Activated T-helper 17 cell treated with anti-CD3 and anti-CD28 coated beads, Interleukin-2, amount 50 U/mL, for 72 hours (primary cell): ENCODE results near the gene CCL4L2. TPM values are rescaled to one million over a fixed set of nuclear protein-coding genes. Genes with fewer than 3 reads are reported as not detected.
A peak's percentile ranks its signal among the peaks of the same experiment; 100 is the strongest.
"Not testable (repeated sequence)": the region's sequence is repeated elsewhere in the genome, so short reads cannot be mapped to it uniquely, and the experiment has no call there.

Source experiments
- ATAC-seq: fragments of 150-1000 bp; cut with Tn5 transposase; replicated peaks from 2 replicates; pipeline ENCODE4 v1.10.0; 2021; ENCODE audit warnings: mild to moderate bottlenecking, moderate library complexity
- H3K27ac Mint-ChIP-seq: one replicate; pipeline ENCODE4 v1.8.0; 2022; ENCODE audit warnings: mixed read lengths
- H3K27me3 Mint-ChIP-seq: one replicate; pipeline ENCODE4 v1.8.0; 2022; ENCODE audit warnings: mixed read lengths
- H3K36me3 Mint-ChIP-seq: one replicate; pipeline ENCODE4 v1.8.0; 2022; ENCODE audit warnings: low read depth, mild to moderate bottlenecking, mixed read lengths
- H3K4me1 Mint-ChIP-seq: one replicate; pipeline ENCODE4 v1.8.0; 2022; ENCODE audit warnings: mixed read lengths
- H3K4me3 Mint-ChIP-seq: one replicate; pipeline ENCODE4 v1.8.0; 2022; ENCODE audit warnings: mild to moderate bottlenecking, mixed read lengths
- H3K9me3 Mint-ChIP-seq: one replicate; pipeline ENCODE4 v1.8.0; 2022; ENCODE audit warnings: mixed read lengths
- total RNA-seq, 2 donors: library from RNA; stranded (reverse); gene quantifications; one replicate each; pipeline ENCODE4 v1.2.3, GENCODE V29; 2022

The CCL4L2 gene
- total RNA-seq, 2 donors from 2014 or later = 2.3 to 5.5 TPM

- not testable (repeated sequence) for ATAC-seq, H3K36me3 Mint-ChIP-seq, H3K4me1 Mint-ChIP-seq, H3K4me3 Mint-ChIP-seq, H3K27ac Mint-ChIP-seq, H3K9me3 Mint-ChIP-seq
- H3K27me3 Mint-ChIP-seq = peaks cover 37% of the 10 kb centered on the region
Measured at GRCh38 chr17:36190549-36191330, 20.1 kb upstream of the CCL4L2 start.

GRCh38 chr17:36193216-36193775 lies 17.6 kb upstream of the CCL4L2 start:
- no peaks in the 10 kb centered on the region for H3K9me3 Mint-ChIP-seq
- no peak overlapping the region for H3K4me3 Mint-ChIP-seq
- H3K27me3 Mint-ChIP-seq = peaks cover 28% of the 10 kb centered on the region
- ATAC-seq = no peak
- no peak overlapping the region for H3K27ac Mint-ChIP-seq
- H3K36me3 Mint-ChIP-seq = no peaks in the 10 kb centered on the region
- H3K4me1 Mint-ChIP-seq = no peaks in the 10 kb centered on the region

- H3K4me3 Mint-ChIP-seq = not testable (repeated sequence)
Measured at GRCh38 chr17:36194147-36194831, 16.6 kb upstream of the CCL4L2 start.

DNA sequence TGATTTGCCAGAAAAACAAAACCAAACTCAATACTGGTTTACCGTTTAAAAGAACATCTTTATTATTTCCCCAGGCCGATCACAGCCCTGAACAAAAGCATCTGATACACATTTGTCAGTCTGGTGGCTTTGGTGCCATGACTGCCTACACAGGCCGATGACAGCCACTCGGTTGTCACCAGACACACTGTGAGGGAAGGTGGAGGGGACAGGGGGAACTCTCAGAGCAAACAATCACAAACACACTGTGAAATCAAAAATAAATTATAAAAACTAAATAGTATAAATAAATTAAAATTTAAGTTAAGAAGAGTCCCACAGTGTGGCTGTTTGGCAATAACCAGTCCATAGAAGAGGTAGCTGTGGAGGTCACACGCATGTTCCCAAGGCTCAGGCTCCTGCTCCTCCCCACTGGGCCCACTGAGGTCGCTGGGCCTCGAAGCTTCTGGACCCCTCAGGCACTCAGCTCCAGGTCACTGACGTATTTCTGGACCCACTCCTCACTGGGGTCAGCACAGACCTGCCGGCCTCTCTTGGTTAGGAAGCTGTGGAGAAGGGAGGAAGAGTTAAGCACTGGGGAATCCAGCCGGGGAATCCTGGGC lies 15.9 kb upstream of the CCL4L2 start:
- H3K9me3 Mint-ChIP-seq, H3K27ac Mint-ChIP-seq, H3K4me3 Mint-ChIP-seq, H3K36me3 Mint-ChIP-seq, ATAC-seq: not testable (repeated sequence)
- Mint-ChIP-seq H3K27me3 (peaks cover 27% of the 10 kb centered on the region), H3K4me1 (peaks cover 11% of the 10 kb centered on the region)

More at GRCh38 chr17:36194147-36194831, 16.6 kb upstream of the CCL4L2 start:
- ATAC-seq, H3K36me3 Mint-ChIP-seq, H3K27ac Mint-ChIP-seq, H3K4me1 Mint-ChIP-seq, H3K9me3 Mint-ChIP-seq: not testable (repeated sequence)
- H3K27me3 Mint-ChIP-seq = peaks cover 28% of the 10 kb centered on the region

GRCh38 chr17:36195434-36196130 lies 15.3 kb upstream of the CCL4L2 start:
- Mint-ChIP-seq H3K36me3 (no peaks in the 10 kb centered on the region), H3K9me3 (no peaks in the 10 kb centered on the region), H3K4me1 (peaks cover 11% of the 10 kb centered on the region), H3K27me3 (peaks cover 30% of the 10 kb centered on the region), H3K27ac (no peak overlapping the region), H3K4me3 (no peak overlapping the region)
- ATAC-seq = no peak

DNA sequence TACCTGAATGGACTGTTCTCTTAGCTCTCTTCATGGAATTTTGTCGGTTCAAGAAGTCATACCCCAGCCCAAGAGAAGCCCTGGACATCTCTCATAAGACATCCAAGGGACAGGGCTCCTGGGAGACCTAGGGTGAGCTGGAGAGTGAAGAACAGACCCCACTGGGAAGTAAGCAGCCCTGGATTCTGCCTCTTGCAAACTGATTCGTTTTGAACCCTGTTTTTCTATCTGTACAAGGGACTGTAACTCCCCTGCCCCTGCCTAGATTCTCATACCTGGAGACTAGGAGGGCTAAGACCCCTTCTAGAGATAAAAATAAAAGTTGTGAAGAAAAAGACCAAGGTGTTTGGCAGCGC lies 14.8 kb upstream of the CCL4L2 start:
- Mint-ChIP-seq H3K36me3 (no peaks in the 10 kb centered on the region), H3K27me3 (peaks cover 33% of the 10 kb centered on the region), H3K27ac (no peak overlapping the region), H3K4me1 (peaks cover 11% of the 10 kb centered on the region), H3K9me3 (no peaks in the 10 kb centered on the region), H3K4me3 (no peak overlapping the region)
- ATAC-seq = no peak

GRCh38 chr17:36197387-36197703 lies 13.5 kb upstream of the CCL4L2 start:
- Mint-ChIP-seq H3K4me3 (no peak overlapping the region), H3K27me3 (peaks cover 37% of the 10 kb centered on the region), H3K9me3 (no peaks in the 10 kb centered on the region), H3K36me3 (no peaks in the 10 kb centered on the region), H3K27ac (no peak overlapping the region), H3K4me1 (peaks cover 11% of the 10 kb centered on the region)
- ATAC-seq = no peak

GRCh38 chr17:36198831-36199465 lies 11.9 kb upstream of the CCL4L2 start:
- Mint-ChIP-seq H3K27ac (no peak overlapping the region), H3K4me1 (peaks cover 11% of the 10 kb centered on the region), H3K36me3 (no peaks in the 10 kb centered on the region), H3K4me3 (no peak overlapping the region), H3K9me3 (no peaks in the 10 kb centered on the region), H3K27me3 (peaks cover 38% of the 10 kb centered on the region)
- ATAC-seq = peak; percentile 92

DNA sequence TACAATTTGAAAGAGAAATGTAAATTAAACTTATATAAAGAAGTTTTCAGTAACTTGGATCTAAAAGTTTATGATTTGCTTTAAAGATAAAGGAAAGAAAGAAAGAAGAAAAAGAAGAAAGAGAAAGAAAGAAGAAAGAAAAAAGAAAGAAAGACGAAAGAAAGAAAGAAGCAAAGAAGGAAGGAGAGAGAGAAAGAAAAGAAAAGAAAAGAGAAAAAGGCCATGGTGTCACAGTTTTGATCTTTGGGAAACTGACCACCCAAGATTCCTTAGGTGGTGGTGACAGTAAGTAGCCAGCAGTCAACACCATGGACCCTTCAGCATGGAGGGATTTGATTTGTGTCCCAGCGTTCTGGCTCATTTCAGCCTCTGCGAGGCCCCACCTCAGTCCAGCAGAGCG lies 9.8 kb upstream of the CCL4L2 start:
- not testable (repeated sequence) for H3K36me3 Mint-ChIP-seq, ATAC-seq, H3K9me3 Mint-ChIP-seq, H3K4me3 Mint-ChIP-seq, H3K27ac Mint-ChIP-seq
- Mint-ChIP-seq H3K4me1 (peaks cover 11% of the 10 kb centered on the region), H3K27me3 (peaks cover 33% of the 10 kb centered on the region)

GRCh38 chr17:36201506-36201905 lies 9.4 kb upstream of the CCL4L2 start:
- ATAC-seq, H3K9me3 Mint-ChIP-seq, H3K27ac Mint-ChIP-seq, H3K4me3 Mint-ChIP-seq, H3K36me3 Mint-ChIP-seq: not testable (repeated sequence)
- H3K4me1 Mint-ChIP-seq = peaks cover 11% of the 10 kb centered on the region
- peaks cover 33% of the 10 kb centered on the region for H3K27me3 Mint-ChIP-seq

GRCh38 chr17:36203335-36203734 lies 7.5 kb upstream of the CCL4L2 start:
- Mint-ChIP-seq H3K4me1 (peaks cover 10% of the 10 kb centered on the region), H3K27me3 (peaks cover 38% of the 10 kb centered on the region), H3K36me3 (no peaks in the 10 kb centered on the region), H3K4me3 (no peak overlapping the region), H3K9me3 (no peaks in the 10 kb centered on the region), H3K27ac (no peak overlapping the region)
- no peak for ATAC-seq

DNA sequence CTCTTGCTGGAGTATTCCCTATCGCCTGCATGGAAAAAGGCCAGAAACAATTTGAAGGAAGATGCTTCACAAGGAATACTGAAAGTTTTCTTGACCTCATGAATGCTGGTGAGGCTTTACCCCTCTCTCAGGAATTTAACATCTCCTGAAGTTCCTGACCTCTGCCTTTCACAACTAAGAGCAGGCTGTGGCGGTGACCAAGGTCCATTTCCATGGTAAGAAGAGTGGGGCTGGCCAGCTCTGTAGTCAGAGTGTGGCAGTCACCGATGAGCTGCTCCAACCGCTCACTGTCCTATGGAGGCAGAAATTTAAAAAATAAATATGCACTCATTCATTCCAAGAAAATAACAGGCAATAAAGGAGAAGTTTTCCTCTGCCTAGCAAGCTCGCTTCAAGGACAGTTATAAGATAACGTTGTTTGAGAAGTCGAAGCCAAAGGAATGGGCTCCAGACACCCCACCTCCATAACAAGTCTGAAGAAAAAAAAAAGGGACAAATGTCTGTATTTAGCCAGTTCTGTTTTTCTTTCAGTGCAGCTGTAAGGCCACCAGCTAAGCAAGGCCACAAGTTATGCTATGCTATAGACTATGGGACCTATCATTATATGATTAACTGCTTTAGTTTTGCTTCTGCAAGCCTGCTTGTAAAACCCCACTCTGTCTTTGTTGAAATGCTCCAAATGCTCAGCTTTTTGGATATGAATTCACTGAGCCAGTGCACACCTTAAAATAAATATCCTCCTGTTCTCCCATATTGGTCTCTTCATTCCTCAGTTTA lies 6.0 kb upstream of the CCL4L2 start:
- peaks cover 33% of the 10 kb centered on the region for H3K27me3 Mint-ChIP-seq
- H3K4me1 Mint-ChIP-seq = no peaks in the 10 kb centered on the region
- H3K27ac Mint-ChIP-seq = no peak overlapping the region
- no peaks in the 10 kb centered on the region for H3K36me3 Mint-ChIP-seq
- no peaks in the 10 kb centered on the region for H3K9me3 Mint-ChIP-seq
- H3K4me3 Mint-ChIP-seq = no peak overlapping the region
- ATAC-seq = no peak

DNA sequence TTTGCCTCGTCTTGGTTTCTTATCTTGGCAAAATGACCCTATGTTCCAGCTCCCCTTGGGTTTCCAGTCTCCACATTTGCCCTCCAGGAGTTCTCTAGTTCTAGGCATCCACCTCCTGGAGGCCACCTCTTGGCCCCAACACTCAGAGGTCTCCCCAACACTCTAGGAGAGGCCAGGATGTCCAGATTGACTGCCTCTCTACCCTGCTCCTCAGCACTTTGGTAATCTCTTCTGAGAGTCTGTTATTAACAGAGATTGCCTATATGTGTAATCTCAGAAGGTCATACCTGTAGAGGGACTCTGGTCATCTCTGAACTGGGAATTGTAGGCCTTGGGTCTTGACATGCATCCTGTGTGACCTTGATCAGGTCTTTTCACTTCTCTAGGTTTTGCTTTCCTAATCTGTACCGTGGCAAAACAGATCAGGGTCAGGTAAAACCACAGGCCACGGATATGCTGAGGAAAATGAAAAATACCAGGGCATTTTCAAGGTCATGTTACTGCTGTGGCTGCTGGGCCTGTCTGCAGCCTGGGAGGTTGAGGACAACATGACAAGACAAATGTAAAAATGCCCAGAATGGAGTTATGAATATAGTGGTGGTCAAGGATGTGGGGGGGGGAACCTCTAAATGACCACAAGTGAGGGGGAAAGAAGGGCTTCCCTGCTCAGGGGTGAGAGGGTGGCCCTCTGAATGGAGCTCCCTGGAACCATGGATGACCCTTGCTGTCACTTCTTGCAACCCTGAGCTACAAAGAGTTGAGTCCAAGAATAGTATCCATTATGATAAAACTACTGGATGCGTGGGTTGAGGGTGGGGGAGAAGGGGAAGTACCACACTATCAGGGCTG lies 5.0 kb upstream of the CCL4L2 start:
- peak; percentile 24 for ATAC-seq
- Mint-ChIP-seq H3K9me3 (no peaks in the 10 kb centered on the region), H3K27me3 (peaks cover 33% of the 10 kb centered on the region), H3K36me3 (no peaks in the 10 kb centered on the region), H3K27ac (no peak overlapping the region), H3K4me1 (no peaks in the 10 kb centered on the region), H3K4me3 (no peak overlapping the region)
